Thymus (tissue), 11 donors: Measurements from ENCODE around the gene AP4M1. TPM values are rescaled to one million over a fixed set of nuclear protein-coding genes. Genes with fewer than 3 reads are reported as not detected.

ENCODE experiments used
- DNase-seq, 9 donors: peaks; one replicate each; pipeline ENCODE4 v3.0.0-alpha.2; 2013; ENCODE audit warnings: low spot score in 9 of 9, low read depth in 6 of 9, missing footprints in 1 of 9
- H3K27ac ChIP-seq, 2 donors: one replicate each; pipeline ENCODE4 v1.5.1; 2013; ENCODE audit warnings: control low read depth in 1 of 2, low read depth in 1 of 2, low read length in 1 of 2, mild to moderate bottlenecking in 1 of 2, moderate library complexity in 1 of 2
- H3K27me3 ChIP-seq, 2 donors: one replicate each; pipeline ENCODE4 v1.5.1; 2013; ENCODE audit warnings: low read length in 1 of 2; ENCODE audit not compliant: control insufficient read depth in 2 of 2, insufficient read depth in 1 of 2
- H3K36me3 ChIP-seq, 2 donors: one replicate each; pipeline ENCODE4 v1.5.1; 2013; ENCODE audit warnings: low read length in 1 of 2, mild to moderate bottlenecking in 1 of 2, moderate library complexity in 1 of 2; ENCODE audit not compliant: control insufficient read depth in 2 of 2, insufficient read depth in 2 of 2
- H3K4me1 ChIP-seq, 2 donors: one replicate each; pipeline ENCODE4 v1.5.1; 2013; ENCODE audit warnings: low read length in 2 of 2; ENCODE audit not compliant: control insufficient read depth in 2 of 2, insufficient read depth in 2 of 2
- H3K4me3 ChIP-seq, 2 donors: one replicate each; pipeline ENCODE4 v1.5.1; 2013; ENCODE audit warnings: low read length in 2 of 2, control low read depth in 1 of 2, mild to moderate bottlenecking in 1 of 2
- H3K9me3 ChIP-seq, 2 donors: one replicate each; pipeline ENCODE4 v1.5.1; 2013; ENCODE audit warnings: low read length in 1 of 2, mild to moderate bottlenecking in 1 of 2; ENCODE audit not compliant: control insufficient read depth in 2 of 2, insufficient read depth in 1 of 2
- WGBS: extraction: QIAGEN DNeasy Blood & Tissue Kit; methylation state at CpG from one replicate; pipeline ENCODE4 v1.1.7; 2013; 5-methylcytosine and 5-hydroxymethylcytosine counted together
- polyA plus RNA-seq: library from polyadenylated mRNA; stranded (reverse); fragments of 200-250 nt; gene quantifications from one replicate; pipeline ENCODE4 v1.2.3, GENCODE V29; 2013
- total RNA-seq: library from RNA; stranded (reverse); fragments of 120-200 nt; gene quantifications from one replicate; pipeline ENCODE4 v1.2.4, GENCODE V29; 2013
- donor health status: healthy.

Gene AP4M1
- total and polyA plus RNA-seq, 2 donors: 12.7 to 14.2 TPM

GRCh38 chr7:100099452-100099851 is 2.0 kb upstream of the AP4M1 start:
- peaks cover 0 to 12% of the 10 kb centered on the region in 2 donors for H3K9me3 ChIP-seq
- peak overlapping the region; percentile 64 to 91 for H3K4me3 ChIP-seq
- WGBS: 84% methylated on average over 12 of the region's 12 CpGs
- H3K36me3 ChIP-seq: peaks cover 55 to 68% of the 10 kb centered on the region in 2 donors
- no peaks in the 10 kb centered on the region for H3K27me3 ChIP-seq
- peak overlapping the region; percentile 52 to 68 for H3K27ac ChIP-seq
- DNase-seq: peak in 1 of 9 donors; percentile 34
- H3K4me1 ChIP-seq: peaks cover 9 to 31% of the 10 kb centered on the region in 2 donors

GRCh38 chr7:100100420-100101015 is 925 bp upstream of the AP4M1 start:
- Histone ChIP-seq H3K36me3 (peaks cover 54 to 65% of the 10 kb centered on the region in 2 donors), H3K9me3 (peaks cover 0 to 12% of the 10 kb centered on the region in 2 donors), H3K27ac (peak overlapping the region; percentile 43 to 90), H3K4me1 (peaks cover 9 to 31% of the 10 kb centered on the region in 2 donors), H3K4me3 (peak overlapping the region; percentile 64 to 91), H3K27me3 (no peaks in the 10 kb centered on the region)
- WGBS: under 1% methylated on average over 61 of the region's 61 CpGs
- DNase-seq: peak in 8 of 9 donors; percentile 68 to 97 (median 91)

- DNase-seq: no peak
- no peak overlapping the region for H3K4me3 ChIP-seq
- peaks cover 9 to 30% of the 10 kb centered on the region in 2 donors for H3K4me1 ChIP-seq
- peaks cover 58 to 65% of the 10 kb centered on the region in 2 donors for H3K36me3 ChIP-seq
- H3K27me3 ChIP-seq: no peaks in the 10 kb centered on the region
- H3K9me3 ChIP-seq: peaks cover 0 to 8% of the 10 kb centered on the region in 2 donors
- no peak overlapping the region for H3K27ac ChIP-seq
- 98% methylated on average over 17 of the region's 17 CpGs for WGBS
Measured at GRCh38 chr7:100102950-100103840, 1.8 kb downstream of the AP4M1 start.

GRCh38 chr7:100105534-100105933 is 4.1 kb downstream of the AP4M1 start:
- Histone ChIP-seq H3K27me3 (no peaks in the 10 kb centered on the region), H3K36me3 (peaks cover 61 to 62% of the 10 kb centered on the region in 2 donors), H3K9me3 (peaks cover 0 to 6% of the 10 kb centered on the region in 2 donors), H3K4me1 (peaks cover 0 to 14% of the 10 kb centered on the region in 2 donors), H3K27ac (no peak overlapping the region), H3K4me3 (no peak overlapping the region)
- no peak for DNase-seq
- 99% methylated on average over 4 of the region's 4 CpGs for WGBS

- H3K4me1 ChIP-seq: peaks cover 0 to 14% of the 10 kb centered on the region in 2 donors
- H3K27ac ChIP-seq: no peak overlapping the region
- no peaks in the 10 kb centered on the region for H3K9me3 ChIP-seq
- no peak for DNase-seq
- H3K36me3 ChIP-seq: peaks cover 72% of the 10 kb centered on the region in 2 donors
- 96% methylated on average over 17 of the region's 17 CpGs for WGBS
- no peak overlapping the region for H3K4me3 ChIP-seq
- H3K27me3 ChIP-seq: no peaks in the 10 kb centered on the region
Measured at GRCh38 chr7:100106633-100107032, 5.2 kb downstream of the AP4M1 start.

- peaks cover 0 to 9% of the 10 kb centered on the region in 2 donors for H3K4me1 ChIP-seq
- 95% methylated on average over 25 of the region's 25 CpGs for WGBS
- H3K9me3 ChIP-seq: no peaks in the 10 kb centered on the region
- H3K27me3 ChIP-seq: no peaks in the 10 kb centered on the region
- DNase-seq: no peak
- H3K27ac ChIP-seq: no peak overlapping the region
- peaks cover 78% of the 10 kb centered on the region in 2 donors for H3K36me3 ChIP-seq
- no peak overlapping the region for H3K4me3 ChIP-seq
Measured at GRCh38 chr7:100107125-100107737, 5.8 kb downstream of the AP4M1 start.

- H3K9me3 ChIP-seq: no peaks in the 10 kb centered on the region
- WGBS: 98% methylated on average over 11 of the region's 11 CpGs
- peaks cover 0 to 3% of the 10 kb centered on the region in 2 donors for H3K4me1 ChIP-seq
- peaks cover 82 to 85% of the 10 kb centered on the region in 2 donors for H3K36me3 ChIP-seq
- H3K27me3 ChIP-seq: no peaks in the 10 kb centered on the region
- DNase-seq: no peak
- H3K27ac ChIP-seq: no peak overlapping the region
- H3K4me3 ChIP-seq: no peak overlapping the region
Measured at GRCh38 chr7:100107890-100108289, 6.4 kb downstream of the AP4M1 start.

- Histone ChIP-seq H3K4me3 (no peak overlapping the region), H3K27me3 (no peaks in the 10 kb centered on the region), H3K9me3 (no peaks in the 10 kb centered on the region), H3K36me3 (peaks cover 83 to 86% of the 10 kb centered on the region in 2 donors), H3K4me1 (no peaks in the 10 kb centered on the region), H3K27ac (no peak overlapping the region)
- WGBS: 87% methylated on average over 12 of the region's 12 CpGs
- no peak for DNase-seq
Measured at GRCh38 chr7:100109521-100110163, 8.2 kb downstream of the AP4M1 start.
